CD4-positive, alpha-beta T cell treated with Interleukin-4 for 4 hours (primary cell): ENCODE data around the gene SQOR.

Experiments
- DNase-seq: peaks from one replicate; pipeline ENCODE4 v3.0.0-alpha.2; 2020

The SQOR gene

DNA sequence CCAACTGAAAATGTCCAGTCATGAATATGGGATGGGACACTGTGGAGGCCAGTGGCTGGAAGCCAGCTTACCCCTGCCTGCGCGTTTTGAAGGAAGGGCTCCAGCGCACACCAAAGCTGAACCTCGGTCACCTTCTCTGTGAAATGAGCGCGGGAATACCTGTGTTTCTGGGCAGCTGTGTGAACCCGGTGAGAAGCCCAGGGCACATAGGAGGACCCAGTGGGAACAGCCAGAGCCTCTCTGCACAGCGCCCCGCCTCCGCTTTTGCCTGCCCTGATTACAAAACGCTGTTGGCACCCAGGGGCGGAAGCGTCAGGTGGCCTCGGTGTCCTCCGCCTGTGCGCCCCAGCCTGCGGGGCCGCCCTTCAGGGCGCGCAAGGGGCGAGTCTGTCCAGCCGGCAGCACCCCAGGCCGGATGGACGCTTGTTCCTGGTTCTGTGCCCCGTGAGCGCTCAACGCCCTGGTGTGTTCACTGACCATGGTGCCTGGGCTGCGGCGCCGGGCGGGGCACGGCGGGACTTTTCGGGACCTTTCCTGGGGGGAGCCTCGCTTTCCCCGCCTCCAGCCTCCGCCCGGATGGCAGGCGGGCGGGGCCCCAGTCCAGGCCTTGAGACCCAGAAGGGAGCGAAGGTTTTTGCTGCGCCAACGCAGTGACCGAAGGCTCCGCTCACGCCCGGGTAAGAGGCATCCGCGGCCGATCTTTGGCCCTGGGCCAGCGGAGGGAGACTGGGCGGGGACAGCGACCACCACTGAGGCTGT is at the start of gene SQOR:
Gene SQOR, plus strand, starts transcription at position 598 of the 759 bp plus-strand sequence. CDS start 23,895 bp downstream, outside the sequence.
- peak; percentile 68 for DNase-seq

GRCh38 chr15:45585069-45585791 is 49.6 kb upstream of the SQOR start:
- DNase-seq: no peak

- no peak for DNase-seq
These were observed 48.7 kb upstream of the SQOR start for GRCh38 chr15:45586125-45586524.

- DNase-seq: no peak
These were observed 48.2 kb upstream of the SQOR start for GRCh38 chr15:45586601-45587094.

DNA sequence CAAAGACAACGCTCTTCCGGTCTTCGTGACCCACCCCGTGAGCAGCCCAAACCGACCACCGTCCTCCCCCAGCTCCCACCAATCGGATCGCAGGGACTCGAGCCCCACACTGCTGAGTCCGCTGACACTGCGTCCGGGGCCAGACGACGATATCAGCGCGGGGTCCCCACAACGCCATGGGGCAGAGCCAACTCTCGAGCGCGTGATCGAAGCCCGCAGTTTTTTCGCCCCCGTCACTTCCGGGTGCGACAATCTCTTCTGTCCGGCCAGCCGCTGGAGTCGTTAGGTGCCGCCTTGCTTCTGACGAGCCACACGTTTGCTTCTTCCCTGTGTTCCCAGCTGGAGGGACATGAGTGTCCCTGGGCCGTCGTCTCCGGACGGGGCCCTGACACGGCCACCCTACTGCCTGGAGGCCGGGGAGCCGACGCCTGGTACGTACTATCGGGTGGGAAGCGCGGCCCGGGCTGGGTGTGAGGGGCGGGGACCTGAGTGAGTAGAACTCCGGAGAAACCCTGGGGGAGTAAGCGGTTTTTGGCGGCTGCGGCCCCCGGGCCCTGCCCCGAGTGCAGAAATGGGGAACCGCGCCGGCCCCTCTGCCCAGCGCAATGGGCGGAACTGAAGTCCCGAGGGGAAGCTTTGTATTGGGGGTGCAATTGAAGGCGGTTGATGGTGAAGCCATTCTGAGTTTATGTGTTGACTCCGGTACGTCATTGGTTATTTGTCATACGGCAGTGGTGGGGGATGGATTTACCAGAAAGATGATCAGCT is 47.5 kb upstream of the SQOR start, which contains the start of gene BLOC1S6:
Gene BLOC1S6, plus strand, starts transcription at position 285 of the 768 bp plus-strand sequence. Its CDS starts 65 bp downstream, at position 350.
- DNase-seq: peak; percentile 87

- DNase-seq: no peak
These were observed 47.0 kb upstream of the SQOR start for GRCh38 chr15:45587863-45588170.

DNA sequence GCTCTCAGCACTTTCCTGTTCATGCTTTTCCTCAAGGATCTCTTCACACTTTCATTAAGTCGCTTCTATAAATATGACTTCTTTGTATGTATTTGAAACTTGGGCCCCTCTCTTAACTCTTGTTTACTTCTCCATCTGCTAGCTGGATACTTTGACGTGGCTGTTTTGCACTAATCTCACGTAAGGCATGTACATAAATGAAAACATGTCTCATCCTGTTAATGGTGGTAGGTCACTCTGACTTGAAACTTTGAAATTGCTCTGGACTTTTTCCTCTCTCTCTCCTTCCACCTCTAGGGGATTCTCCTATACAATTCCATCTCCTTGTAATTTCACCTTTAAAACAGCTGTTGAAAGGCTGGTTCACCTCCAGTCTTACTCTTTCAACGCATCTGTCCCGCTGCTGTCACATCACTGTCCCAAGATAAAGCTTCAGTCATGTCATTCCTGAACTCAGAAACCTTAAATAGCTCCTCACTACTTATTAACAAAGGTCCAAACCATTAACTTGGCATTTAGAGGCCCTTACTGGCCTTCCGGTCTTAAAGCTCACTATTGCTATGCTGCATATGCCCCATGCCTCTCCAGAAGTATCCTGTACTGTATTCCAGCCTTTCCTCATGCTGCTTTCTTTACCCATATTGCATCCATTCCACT is 46.5 kb upstream of the SQOR start:
- no peak for DNase-seq

GRCh38 chr15:45589256-45589655 is 45.6 kb upstream of the SQOR start:
- DNase-seq: no peak

DNA sequence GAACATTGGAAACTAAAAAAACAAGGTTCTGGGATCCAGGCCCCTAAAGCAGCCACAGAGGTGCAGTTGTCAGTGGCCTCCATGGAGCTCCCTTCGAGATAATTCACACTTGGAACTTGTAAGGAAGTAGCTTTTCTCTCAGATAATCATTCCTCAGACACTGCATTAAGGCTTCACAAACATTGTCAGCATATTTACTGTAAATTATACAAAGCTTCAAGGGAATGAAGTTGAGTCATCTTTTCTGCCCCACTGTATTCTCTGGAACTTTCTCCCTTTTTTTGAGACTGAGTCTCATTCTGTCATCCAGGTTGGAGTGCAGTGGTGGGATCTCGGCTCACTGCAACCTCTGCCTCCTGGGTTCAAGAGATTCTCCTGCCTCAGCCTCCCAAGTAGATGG is 40.5 kb upstream of the SQOR start:
- DNase-seq: no peak

- DNase-seq: no peak
These were observed 39.8 kb upstream of the SQOR start for GRCh38 chr15:45594835-45595530.

DNA sequence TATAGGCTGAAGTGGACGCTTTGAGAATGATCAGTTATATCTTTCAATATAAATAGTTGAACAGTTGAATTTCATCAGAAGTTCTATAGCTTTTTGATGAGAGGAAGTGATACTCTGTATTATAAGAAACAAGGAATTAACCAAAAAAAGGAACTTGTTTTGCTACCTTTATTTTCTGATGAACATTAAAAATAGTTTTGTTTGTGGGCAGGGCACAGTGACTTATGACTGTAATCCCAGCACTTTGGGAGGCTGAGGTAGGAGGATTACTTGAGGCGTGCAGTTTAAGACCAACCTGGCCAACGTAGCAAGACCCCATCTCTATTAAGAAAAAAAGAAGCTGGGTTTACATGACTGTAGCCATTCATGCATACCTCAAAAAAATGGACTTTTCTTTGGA is 30.9 kb upstream of the SQOR start:
- no peak for DNase-seq

DNA sequence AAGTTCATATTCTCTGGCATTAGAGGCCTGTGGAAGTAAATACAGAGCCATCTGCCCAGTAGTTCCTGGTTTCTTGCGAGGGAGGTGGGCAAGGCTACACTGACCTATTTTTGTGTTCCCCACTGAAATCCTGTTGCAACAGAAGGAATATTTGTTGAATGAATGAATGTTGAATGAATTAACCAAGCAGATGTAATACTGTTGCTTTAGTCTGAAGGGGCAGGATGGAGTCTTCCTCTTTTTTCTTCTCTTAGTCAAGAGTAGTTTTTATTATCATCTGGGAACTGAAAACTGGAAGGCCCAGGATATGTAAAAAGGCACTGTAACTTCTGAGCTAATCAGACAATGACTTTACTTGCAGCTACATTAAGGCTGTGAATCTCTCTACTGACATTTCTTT is 30.5 kb upstream of the SQOR start:
- DNase-seq: no peak

DNA sequence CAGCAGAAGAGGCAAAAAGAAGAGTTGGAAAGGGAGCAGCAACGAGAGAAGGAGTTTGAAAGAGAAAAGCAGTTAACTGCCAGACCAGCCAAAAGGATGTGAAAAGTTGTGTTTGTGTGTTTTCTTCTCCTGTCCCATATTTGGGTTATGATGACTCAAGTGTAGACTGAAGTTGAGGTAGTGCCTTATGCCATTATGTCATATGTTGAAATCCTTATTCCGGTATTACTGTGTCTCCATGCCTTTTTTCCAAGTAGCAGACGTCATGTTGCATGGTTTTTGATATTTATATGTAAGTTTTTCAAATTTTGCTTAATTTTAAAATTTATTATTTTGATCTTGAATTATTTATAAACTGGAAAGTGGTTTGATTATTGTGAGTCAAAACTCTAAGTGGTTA is 28.4 kb upstream of the SQOR start:
- DNase-seq: no peak

DNA sequence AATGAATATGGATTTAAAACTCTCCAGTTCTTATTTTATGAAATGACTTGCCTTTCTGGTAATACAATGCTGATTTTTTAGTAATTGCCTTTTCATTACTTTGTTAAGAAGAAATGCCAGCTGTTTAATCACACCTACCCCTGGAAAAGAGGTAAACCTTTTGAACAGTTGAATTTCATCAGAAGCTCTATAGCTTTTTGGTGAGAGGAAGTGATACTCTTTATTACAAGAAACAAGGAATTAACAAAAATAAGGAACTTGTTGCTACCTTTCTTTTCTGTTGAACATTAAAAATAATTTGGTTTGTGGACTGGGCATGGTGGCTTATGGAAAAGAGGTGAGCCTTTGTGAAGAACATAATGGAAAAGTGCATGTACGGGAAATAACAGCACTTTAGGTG is 28.0 kb upstream of the SQOR start:
- no peak for DNase-seq

GRCh38 chr15:45611305-45611704 is 23.5 kb upstream of the SQOR start:
- peak; percentile 17 for DNase-seq

DNA sequence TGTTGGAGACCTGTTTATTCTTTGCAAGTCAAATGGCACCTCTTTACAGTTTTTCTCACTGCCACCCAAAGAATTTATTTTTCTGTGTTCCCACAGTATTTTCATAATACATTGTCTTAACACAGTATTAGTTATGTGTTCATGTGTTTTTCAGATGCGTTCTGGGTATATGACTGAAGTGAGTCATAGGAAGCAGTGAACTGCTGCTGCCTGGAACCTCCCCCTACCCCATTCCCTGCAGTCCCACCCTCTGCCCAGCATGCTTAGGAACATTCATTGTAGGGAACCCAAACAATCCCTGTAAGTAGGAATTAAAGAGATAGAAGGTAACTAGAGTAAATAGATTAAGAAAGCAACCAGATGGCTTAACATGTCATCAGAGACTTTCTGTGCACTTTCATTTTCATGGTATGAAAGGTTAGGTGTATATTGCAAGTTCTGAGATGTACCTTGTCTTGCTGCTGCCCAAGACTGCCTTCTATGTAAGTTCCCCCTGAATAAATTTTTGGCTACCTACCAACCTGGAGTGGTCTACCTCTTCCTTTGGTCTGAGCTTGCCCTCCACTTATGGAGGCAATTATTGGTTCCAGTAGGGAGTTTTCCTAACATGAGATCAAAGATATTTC is 21.9 kb upstream of the SQOR start:
- DNase-seq: no peak

DNA sequence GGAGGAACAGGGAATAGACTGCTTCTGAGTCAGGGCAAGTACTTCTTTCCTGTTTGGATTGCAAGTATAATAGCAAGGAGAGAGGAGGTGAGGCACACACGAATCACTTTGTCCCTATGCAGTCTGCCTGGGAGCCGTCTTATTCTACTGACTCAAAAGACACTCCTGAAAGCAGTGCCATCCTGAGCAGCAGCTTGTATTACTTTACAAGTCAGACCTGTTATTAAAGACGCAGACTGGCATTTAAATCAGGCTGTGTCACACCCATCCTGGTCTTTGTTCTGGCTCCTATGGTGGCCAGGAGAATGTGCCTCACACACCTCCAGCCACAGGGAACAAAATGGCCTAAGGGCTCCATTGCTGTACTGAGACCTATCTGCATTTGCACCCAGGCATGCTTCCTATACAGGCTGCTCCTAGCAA is 17.9 kb upstream of the SQOR start:
- no peak for DNase-seq

GRCh38 chr15:45618813-45619212 is 16.0 kb upstream of the SQOR start:
- no peak for DNase-seq

GRCh38 chr15:45628136-45628535 is 6.7 kb upstream of the SQOR start:
- DNase-seq: no peak

DNA sequence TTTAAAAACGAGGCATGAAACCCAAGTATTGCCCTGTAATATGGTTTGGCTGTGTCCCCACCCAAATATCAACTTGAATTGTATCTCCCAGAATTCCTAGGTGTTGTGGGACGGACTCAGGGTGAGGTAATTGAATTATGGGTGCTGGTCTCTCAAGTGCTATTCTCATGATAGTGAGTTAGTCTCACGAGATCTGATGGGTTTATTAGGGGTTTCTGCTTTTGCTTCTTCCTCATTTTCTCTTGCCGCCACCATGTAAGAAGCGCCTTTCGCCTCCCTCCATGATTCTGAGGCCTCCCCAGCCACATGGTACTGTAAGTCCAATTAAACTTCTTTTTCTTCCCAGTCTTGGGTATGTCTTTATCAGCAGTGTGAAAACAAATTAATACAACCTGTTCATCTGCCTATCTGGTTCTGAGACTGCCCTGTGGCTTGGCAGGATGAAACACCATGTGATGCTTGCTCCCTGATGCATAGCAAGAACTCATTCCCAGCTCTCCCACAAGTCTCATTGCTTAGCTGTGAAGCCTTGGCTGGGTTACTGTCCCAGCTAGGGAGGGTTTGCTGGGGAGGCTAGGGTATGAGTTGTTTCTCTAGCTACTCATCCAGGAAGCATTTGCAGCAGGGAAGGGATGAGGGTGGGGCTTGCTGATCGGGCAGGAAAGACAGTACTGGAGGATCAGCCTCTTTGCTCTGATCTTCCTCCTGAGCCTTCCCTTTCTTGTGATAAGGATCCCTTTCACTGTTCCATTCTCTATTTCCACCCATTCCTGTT is 3.7 kb upstream of the SQOR start:
- DNase-seq: no peak

GRCh38 chr15:45631776-45632175 is 3.1 kb upstream of the SQOR start:
- no peak for DNase-seq
